Measurements from ENCODE around the gene ZNF441.
"Not testable (repeated sequence)": the region's sequence is repeated elsewhere in the genome, so short reads cannot be mapped to it uniquely, and the experiment has no call there.

DNA sequence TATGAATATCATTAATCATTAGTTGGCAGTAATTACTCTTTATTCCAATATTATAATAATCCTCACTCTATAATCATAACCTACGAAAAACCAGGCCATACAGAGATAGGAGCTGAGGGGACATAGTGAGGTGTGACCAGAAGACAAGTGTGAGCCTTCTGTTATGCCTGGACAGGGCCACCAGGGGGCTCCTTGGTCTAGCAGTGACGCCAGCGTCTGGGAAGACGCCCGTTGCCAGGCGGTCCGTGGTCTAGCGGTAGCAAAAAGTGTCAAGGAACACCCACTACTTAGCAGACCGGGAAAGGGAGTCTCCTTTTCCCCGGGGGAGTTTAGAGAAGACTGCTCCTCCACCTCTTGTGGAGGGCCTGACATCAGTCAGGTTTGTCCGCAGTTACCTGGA, 4.7 kb downstream of the ZNF441 start:
- TF ChIP-seq BRCA1 (CRISPR knock-in tag; IDR thresholded peaks at IDR 0.05); SAP130 (CRISPR knock-in tag; IDR thresholded peaks at IDR 0.05; ENCODE audit: low read depth); SETDB1 (CRISPR knock-in tag; IDR thresholded peaks at IDR 0.05; ENCODE audit: borderline replicate concordance); NR2F6 (IDR thresholded peaks at IDR 0.05); NR2F6 (CRISPR knock-in tag; IDR thresholded peaks at IDR 0.05): not testable (repeated sequence)
- TF ChIP-seq, protein P1, sequence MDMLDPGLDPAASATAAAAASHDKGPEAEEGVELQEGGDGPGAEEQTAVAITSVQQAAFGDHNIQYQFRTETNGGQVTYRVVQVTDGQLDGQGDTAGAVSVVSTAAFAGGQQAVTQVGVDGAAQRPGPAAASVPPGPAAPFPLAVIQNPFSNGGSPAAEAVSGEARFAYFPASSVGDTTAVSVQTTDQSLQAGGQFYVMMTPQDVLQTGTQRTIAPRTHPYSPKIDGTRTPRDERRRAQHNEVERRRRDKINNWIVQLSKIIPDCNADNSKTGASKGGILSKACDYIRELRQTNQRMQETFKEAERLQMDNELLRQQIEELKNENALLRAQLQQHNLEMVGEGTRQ (IDR thresholded peaks at IDR 0.05; ENCODE audit: low read depth, low read length), result not testable (repeated sequence)
- TF ChIP-seq, protein P1 (CRISPR knock-in tag; IDR thresholded peaks at IDR 0.05; ENCODE audit: borderline replicate concordance), result not testable (repeated sequence)
- TF ChIP-seq, protein P2, sequence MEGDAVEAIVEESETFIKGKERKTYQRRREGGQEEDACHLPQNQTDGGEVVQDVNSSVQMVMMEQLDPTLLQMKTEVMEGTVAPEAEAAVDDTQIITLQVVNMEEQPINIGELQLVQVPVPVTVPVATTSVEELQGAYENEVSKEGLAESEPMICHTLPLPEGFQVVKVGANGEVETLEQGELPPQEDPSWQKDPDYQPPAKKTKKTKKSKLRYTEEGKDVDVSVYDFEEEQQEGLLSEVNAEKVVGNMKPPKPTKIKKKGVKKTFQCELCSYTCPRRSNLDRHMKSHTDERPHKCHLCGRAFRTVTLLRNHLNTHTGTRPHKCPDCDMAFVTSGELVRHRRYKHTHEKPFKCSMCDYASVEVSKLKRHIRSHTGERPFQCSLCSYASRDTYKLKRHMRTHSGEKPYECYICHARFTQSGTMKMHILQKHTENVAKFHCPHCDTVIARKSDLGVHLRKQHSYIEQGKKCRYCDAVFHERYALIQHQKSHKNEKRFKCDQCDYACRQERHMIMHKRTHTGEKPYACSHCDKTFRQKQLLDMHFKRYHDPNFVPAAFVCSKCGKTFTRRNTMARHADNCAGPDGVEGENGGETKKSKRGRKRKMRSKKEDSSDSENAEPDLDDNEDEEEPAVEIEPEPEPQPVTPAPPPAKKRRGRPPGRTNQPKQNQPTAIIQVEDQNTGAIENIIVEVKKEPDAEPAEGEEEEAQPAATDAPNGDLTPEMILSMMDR (CRISPR knock-in tag; IDR thresholded peaks at IDR 0.05), result peak; percentile 74

All from HepG2 (cell line).